Mesothelial cell of epicardium (in vitro differentiated cells): ENCODE measurements around the gene RASEF. TPM values are rescaled to one million over a fixed set of nuclear protein-coding genes. Genes with fewer than 3 reads are reported as not detected.

Experiments
- DNase-seq, 2 experiments: peaks; one replicate each; pipeline ENCODE4 v3.0.0; 2021; ENCODE audit warnings: low spot score in 2 of 2; ENCODE audit not compliant: unreplicated experiment in 2 of 2
- H3K27ac Mint-ChIP-seq: 2 replicates; pipeline ENCODE4 v1.8.0; 2021; ENCODE audit warnings: mixed read lengths
- H3K27me3 Mint-ChIP-seq: 2 replicates; pipeline ENCODE4 v1.8.0; 2021; ENCODE audit warnings: low read depth, mixed read lengths
- H3K36me3 Mint-ChIP-seq: 2 replicates; pipeline ENCODE4 v1.8.0; 2021; ENCODE audit warnings: mixed read lengths
- H3K4me1 Mint-ChIP-seq: 2 replicates; pipeline ENCODE4 v1.8.0; 2021; ENCODE audit warnings: mixed read lengths
- H3K4me3 Mint-ChIP-seq: 2 replicates; pipeline ENCODE4 v1.8.0; 2021; ENCODE audit warnings: mild to moderate bottlenecking, moderate library complexity, mixed read lengths
- H3K9me3 Mint-ChIP-seq: 2 replicates; pipeline ENCODE4 v1.8.0; 2021; ENCODE audit warnings: mixed read lengths
- CTCF ChIP-seq: fragments of 200-600 bp; sonication (generic); IDR thresholded peaks from one replicate; pipeline ENCODE4 v1.5.0; 2021; ENCODE audit warnings: antibody characterized with exemption; ENCODE audit not compliant: unreplicated experiment
- total RNA-seq: library from RNA; stranded (reverse); gene quantifications from 3 replicates; pipeline ENCODE4 v1.2.1, GENCODE V29; 2021

Gene RASEF
- total RNA-seq, 1 donor from 2014 or later = 4.0 TPM

GRCh38 chr9:82996941-82997340 lies 66.0 kb downstream of the RASEF start:
- TF ChIP-seq CTCF = no peak
- no peaks in the 10 kb centered on the region for H3K9me3 Mint-ChIP-seq
- H3K27me3 Mint-ChIP-seq = no peaks in the 10 kb centered on the region
- peaks cover 2% of the 10 kb centered on the region for H3K36me3 Mint-ChIP-seq
- H3K4me3 Mint-ChIP-seq = no peak overlapping the region
- H3K27ac Mint-ChIP-seq = no peak overlapping the region
- DNase-seq = no peak
- H3K4me1 Mint-ChIP-seq = peaks cover 19% of the 10 kb centered on the region

DNA sequence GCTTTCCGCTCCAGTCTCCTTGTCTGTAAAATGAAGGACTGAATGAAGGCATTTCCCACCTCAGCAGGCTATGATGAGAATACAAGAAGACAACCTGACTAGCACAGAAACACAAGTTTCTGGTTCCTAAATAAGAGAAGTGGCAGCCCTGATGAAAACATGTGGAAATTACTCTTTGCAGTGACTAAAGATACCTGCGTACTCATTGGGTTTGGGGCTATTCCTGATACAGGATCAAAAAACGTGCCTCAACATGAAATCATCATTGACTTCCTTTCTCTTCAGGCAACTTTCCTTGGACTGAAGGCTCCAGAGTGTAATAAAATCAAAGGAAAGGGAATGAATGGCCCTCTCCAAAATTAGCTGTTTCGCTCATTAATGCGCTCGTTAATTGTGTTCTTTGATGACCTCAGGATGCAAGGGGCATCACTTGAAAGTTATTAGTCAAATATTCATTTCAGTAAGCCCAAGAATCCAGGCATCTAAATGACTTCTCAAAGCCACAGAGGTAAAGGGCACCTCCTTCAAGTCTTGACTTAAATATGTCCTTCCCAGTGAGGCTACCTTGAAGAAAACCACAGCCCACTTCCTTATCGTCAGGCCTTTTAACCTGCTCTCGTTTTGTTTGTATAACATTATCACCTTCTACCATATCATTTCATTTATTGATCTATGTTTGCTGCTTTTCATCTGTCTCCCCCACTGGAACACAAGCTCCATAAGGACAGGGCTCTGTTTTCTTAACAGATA lies 68.9 kb downstream of the RASEF start:
- Mint-ChIP-seq H3K27ac (no peak overlapping the region), H3K27me3 (no peaks in the 10 kb centered on the region), H3K4me1 (peaks cover 26% of the 10 kb centered on the region), H3K4me3 (no peak overlapping the region), H3K36me3 (peaks cover 2% of the 10 kb centered on the region), H3K9me3 (no peaks in the 10 kb centered on the region)
- DNase-seq = no peak
- TF ChIP-seq CTCF = no peak

GRCh38 chr9:82991671-82992070 lies 71.3 kb downstream of the RASEF start:
- Mint-ChIP-seq H3K4me1 (peaks cover 31% of the 10 kb centered on the region), H3K27ac (peak overlapping the region; percentile 64), H3K4me3 (no peak overlapping the region), H3K27me3 (no peaks in the 10 kb centered on the region), H3K9me3 (no peaks in the 10 kb centered on the region), H3K36me3 (no peaks in the 10 kb centered on the region)
- no peak for DNase-seq
- no peak for TF ChIP-seq CTCF

DNA sequence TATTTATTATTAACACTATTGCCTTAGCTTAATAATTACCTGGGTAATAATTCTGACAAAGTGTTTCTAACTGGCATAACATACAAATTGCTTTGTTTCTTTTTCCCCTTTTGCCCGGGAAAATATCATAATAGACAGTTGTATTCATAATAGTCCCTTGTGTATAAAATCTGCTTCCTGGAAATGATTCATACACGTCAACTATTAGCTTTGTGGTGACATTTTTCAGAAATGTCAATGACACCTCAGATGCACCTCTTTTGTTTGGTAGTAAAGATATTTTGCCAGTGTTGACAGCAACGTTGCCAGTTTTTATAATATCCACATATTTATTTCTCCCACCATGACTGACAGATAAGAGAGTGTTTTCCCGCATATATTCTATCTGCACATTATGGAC lies 73.0 kb downstream of the RASEF start:
- Mint-ChIP-seq H3K4me3 (no peak overlapping the region), H3K9me3 (peaks cover 2% of the 10 kb centered on the region), H3K4me1 (peaks cover 31% of the 10 kb centered on the region), H3K27ac (no peak overlapping the region), H3K36me3 (no peaks in the 10 kb centered on the region), H3K27me3 (no peaks in the 10 kb centered on the region)
- TF ChIP-seq CTCF = no peak
- DNase-seq = no peak

- TF ChIP-seq CTCF = no peak
- no peak overlapping the region for H3K4me3 Mint-ChIP-seq
- H3K9me3 Mint-ChIP-seq = peaks cover 4% of the 10 kb centered on the region
- H3K36me3 Mint-ChIP-seq = no peaks in the 10 kb centered on the region
- H3K27me3 Mint-ChIP-seq = no peaks in the 10 kb centered on the region
- peaks cover 30% of the 10 kb centered on the region for H3K4me1 Mint-ChIP-seq
- no peak for DNase-seq
- H3K27ac Mint-ChIP-seq = no peak overlapping the region
These were observed 74.5 kb downstream of the RASEF start for GRCh38 chr9:82988488-82988887.
